ENCODE results near the gene GARS1.
"Not testable (repeated sequence)": the region's sequence is repeated elsewhere in the genome, so short reads cannot be mapped to it uniquely, and the experiment has no call there.

Gene GARS1

DNA sequence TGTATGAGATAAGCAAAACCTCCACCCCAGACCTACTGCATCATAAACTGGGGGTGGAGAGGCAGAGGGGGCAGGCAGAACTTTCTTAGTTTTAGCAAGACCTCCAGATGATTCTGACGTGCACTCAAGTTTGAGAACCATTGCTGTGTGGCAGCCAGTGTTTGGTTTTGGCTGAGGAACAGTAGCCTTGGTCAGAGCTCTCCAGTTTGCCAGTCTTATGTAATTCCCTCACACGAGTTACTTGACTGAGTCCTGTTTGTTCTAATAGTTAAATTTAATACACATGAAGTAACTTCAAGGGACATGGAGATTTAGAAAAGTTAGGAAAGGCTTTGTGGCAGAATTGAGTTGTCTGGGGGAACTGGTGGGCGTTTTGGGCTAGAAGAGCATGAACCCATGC, 38.5 kb downstream of the GARS1 start:
- DNase-seq = no peak

GRCh38 chr7:30634193-30634626, 39.5 kb downstream of the GARS1 start:
- no peak for DNase-seq

- DNase-seq = no peak
Observed at GRCh38 chr7:30634634-30635201, 40.0 kb downstream of the GARS1 start.

DNA sequence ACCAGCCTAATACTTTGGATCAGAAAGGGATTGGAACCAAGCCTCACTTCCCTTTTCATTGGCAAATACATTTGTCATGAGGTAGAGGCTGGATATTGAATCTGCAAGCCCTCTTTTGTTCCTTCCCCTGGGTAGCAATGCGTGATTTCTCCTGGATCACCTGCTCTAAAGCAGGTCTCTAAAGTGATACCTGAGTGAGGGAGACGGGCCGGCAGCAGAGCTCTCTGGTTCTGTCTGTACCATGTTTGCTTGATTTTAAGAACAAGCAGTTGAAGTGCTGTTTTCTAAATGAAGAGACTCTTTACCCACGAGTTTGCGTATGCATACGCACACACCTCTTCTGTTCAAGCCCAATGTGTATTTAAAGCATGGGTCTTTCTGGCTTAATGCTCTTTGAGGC, 41.1 kb downstream of the GARS1 start:
- DNase-seq = no peak

- DNase-seq = not testable (repeated sequence)
Observed at GRCh38 chr7:30642322-30642721, 47.6 kb downstream of the GARS1 start.

- DNase-seq = no peak
Observed at GRCh38 chr7:30642789-30643188, 48.1 kb downstream of the GARS1 start.

DNA sequence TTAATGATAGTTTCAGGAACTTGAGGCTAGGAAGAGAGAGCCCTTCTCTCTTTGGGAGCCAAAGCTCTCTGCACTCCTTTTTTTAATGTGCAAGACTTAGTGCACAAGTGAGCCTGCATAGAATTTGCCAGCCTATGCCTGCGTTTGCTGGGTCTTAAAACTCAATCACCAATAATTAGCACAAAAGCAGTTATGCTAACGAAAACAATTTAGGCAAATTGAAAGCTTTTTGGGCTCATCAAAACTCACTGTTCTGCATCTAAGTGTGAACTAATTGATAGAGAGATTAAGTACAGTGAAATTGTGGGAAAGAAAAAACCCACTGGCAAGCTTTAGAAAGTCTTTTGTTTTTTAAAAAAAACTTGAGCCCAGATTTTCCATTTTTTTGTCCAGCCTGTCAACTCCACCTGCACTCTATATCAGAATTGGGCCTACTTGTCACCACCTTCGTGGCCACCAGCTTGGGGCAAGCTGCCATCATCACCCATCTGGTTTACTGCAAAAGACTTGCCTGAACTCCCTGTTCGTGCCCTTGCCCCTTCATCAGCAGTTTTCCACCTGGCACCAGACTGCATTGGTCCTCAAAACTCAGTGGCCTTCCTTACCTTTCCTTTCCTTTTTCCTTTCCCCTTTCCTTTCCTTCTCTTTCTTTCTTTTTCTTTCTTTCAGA, 49.7 kb downstream of the GARS1 start:
- DNase-seq = no peak

- no peak for DNase-seq
Observed at GRCh38 chr7:30645661-30646060, 51.0 kb downstream of the GARS1 start.

DNA sequence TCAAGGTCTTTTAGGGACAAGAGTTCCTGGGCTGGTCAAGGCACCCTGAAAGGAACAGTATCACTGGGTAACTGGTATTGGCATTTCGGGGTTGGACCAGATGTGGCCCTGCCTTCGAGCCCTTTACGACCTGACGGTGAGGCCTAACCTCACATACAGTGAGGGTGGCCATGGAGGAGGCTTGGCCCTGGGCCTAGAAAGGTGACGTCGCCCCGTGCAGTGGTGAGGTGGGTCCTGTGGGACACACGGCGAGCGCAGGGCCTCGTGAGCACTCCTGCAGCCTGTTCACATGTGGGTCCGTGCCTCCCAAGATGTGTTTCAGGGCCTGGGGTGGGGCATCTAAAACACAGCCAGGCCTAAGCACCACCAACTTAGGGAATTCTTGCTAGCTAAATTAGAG, 51.5 kb downstream of the GARS1 start:
- DNase-seq = no peak

DNA sequence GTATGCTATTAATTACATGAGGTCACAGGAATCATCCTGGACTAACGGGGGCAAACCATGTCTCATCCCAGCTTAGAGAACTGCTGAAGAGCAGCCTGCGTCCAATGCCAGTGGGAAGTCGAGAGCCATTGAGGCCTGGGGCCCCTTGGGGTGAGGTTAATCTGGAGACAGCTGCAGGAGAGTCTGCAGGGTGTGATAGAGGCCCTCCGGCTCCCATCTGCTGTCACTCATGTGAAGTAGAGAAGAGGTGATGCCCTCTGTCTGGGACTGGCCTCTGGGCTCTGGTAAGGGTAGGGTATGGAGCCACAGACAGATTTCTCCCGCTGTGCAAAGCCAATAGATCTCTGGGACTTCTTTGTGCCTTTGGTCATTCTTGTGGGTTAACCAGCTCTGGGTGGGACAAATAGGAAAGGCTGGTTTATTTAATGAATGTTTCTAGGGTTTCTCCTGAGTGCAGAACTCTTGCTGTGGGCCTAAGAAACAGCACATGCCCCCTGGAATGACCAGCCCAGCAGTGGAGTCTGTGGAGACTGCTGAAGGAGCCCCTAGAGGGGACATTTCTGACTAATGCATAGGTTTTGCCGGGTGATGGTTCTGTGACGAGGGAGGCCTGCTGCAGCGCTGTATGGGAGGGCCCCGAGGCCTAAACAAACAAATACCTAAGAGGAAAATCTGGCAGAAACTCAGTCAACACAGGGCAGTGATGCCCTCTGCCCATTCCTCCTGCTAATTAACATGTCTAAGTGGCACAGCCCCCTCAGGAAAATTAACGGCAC, 53.1 kb downstream of the GARS1 start:
- no peak for DNase-seq

DNA sequence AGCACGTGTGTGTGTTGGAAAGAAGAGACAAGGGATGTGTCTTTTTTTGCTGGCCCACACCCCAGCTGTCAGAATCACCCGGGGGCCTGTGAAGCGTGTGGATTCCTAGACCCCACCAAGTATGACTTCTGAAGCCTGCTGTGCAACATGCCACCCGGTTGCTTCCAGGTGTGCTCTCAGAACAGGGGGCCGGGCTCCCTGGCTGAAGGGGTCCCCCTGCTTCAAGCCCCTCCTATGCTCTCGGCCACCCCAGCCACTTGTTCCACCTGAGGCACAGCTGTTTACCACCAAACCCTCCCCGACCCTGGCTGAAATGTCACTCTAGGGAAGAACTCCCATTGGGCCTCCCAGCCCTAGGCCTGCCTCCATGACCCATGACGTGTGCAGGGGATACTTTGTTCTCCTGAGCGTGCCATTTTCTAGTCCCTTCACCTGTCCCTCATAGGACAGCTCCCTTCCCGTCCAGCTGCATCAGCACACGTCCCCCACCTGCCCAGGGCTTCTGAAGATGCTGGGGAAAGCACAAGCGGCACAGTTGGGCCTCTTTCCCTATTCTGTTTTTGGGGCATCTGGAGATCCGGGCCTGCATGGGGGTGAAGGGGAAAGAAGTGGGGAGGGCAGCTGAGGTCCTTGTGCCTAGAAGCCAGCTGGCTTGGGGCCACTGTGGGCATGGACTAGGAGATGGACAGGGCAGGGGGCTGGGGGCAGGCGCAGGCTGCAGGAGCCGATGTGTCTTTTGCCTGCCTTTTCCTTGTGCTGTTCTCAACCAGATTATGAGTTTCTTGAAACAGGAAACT, 54.3 kb downstream of the GARS1 start:
- no peak for DNase-seq

DNA sequence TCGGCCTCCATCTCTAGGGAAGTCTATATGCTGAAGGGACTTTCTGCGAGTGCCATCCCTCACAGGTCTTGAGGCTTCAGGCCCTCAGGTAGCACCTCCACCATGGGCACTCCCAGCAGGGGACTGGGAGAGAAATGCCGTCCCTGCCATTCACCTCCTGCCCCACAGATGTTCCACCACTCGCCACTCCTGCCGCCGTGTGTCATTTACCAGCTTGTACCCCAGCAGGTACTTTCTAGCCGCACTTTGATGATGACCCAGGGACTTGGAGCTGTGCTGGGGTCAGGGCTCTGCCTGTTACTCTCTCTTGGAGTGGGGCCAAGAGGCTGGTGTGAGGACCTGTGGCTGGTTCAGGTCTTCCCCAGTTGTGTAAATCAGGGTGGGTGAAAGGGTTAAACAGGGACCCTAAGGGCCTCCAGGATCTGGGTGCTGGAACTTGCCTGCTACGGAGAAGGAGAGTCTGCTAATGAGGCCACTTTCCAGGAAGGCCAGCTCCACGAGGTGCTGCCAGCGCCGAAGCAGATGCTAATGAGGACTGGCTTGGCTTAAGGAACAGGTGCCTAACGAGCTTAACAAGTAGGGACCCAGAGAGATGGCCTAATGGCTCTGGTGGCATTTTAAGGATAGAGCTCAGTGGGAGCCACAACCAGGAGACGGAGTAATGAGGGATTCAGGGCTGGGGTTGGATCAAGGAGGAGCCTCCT, 55.2 kb downstream of the GARS1 start:
- no peak for DNase-seq

GRCh38 chr7:30650421-30650808, 55.7 kb downstream of the GARS1 start:
- DNase-seq = no peak

DNA sequence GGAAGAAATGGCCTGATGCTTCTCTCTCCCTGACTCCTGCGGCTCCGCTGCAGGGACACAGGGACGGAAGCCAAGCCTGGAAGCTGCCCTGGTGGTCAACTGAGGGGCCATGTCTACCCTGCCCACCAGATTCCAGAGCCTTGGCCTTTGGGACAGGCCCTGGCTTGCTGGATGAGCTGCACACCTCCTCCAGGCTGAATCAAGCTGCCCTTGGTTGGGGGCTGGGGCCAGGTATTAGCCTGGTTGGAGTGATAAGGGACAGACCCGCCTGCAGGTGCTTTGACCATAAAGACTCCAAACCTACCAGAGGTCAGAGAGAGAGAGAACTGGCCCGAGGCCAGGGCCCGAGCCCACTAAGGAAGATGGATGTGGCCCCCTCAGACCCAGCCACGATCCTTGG, 57.5 kb downstream of the GARS1 start:
- DNase-seq = no peak

- DNase-seq = no peak
Observed at GRCh38 chr7:30652698-30653641, 58.3 kb downstream of the GARS1 start.

- no peak for DNase-seq
Observed at GRCh38 chr7:30654296-30655090, 59.8 kb downstream of the GARS1 start.

DNA sequence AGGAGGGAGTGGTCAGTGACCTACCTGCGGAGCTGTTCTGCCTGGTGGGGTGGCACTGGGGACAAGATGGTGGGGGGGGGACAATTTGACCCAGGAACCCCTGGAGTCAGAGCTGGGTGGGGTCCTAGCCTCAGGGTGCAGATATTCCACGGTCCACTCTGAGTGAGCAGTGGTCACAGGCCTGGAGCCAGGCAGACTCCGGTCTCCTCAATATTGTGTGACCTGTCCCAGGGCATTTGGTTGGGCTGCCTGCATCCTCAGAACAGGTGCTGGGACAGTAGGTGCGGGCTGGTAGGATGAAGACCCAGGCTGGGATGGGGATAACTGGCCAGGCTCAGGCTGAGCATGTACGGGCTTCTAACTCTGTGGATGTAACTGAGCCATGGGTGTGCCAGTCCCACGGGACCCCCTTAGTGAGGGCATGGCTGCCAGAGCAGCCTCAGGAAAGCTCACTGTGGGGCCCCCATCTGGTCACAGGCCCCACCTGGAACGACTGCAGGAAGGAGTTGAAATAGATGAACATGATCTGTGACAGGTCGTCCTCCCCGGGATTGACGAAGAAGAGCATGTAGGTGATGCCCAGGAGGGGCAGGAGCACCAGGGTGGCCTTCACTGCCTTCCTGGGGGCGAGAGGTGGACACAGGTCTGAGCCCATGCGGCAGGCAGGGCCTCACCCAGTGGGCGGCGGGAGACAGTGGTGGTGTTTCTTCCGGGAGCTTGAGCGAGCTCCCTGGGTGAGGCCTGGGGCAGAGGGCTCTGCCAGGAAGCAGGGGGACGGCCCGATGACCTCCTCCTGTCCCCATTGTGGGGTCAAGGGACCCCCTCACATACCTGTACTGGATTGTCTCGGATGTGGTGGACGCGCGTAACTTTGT, 60.7 kb downstream of the GARS1 start:
- DNase-seq = no peak

DNA sequence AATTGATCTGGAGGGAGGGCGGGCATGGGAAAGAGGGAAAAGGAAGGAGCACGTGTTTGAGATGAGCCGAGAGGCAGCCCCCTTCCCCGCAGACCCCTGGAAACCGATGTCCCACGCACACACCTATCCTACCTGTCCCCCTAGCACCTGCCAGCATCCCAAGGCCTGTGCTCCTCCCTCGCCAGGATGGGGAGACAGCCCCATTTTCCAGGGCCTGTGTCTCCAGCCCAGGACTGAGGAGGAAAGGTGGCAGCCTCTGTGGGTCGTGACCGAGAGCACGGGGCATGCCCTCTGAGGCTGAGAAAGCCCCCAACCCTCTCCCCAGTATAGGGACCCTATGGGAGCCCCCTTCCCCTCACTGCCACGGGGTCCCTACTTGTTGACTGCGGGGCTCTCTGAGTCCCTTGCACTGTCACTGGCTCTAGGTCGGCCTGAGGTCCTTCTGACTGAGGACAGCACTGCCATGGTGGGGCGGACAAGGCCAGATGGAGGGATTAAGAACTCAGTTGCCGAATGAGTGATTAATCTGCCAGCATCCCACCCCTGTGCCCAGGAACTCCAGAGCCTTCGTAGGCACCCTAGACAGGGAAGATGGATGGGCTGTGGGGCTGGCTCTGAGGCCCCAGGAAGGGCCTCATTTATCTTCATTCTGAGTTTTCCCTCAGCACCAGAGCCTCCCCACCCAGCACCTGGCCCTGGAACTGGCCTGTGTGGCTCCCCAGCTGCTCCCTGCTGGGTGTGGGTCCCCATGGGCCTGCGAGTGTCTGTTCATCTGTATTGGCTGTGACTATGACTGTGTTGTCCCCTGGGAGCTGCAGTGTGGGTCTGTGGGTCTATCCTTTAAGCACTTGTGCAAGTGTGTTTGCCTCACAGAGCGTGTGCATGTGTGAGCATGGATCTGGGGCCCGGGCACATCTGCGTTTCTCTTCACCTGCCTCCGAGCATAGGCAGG, 61.6 kb downstream of the GARS1 start:
- no peak for DNase-seq
